MM.1S (cell line): ENCODE data around the gene TTC16.

ENCODE experiments used
- DNase-seq: peaks from one replicate; pipeline ENCODE4 v3.0.0-alpha.2; 2015
- H2AFZ ChIP-seq: fragments of 300-600 bp; sonication (generic); 2 replicates; pipeline ENCODE4 v1.6.0; 2016; ENCODE audit warnings: antibody characterized with exemption, low read length
- H3F3A ChIP-seq: fragments of 300-600 bp; sonication (generic); 2 replicates; pipeline ENCODE4 v1.6.1; 2016; ENCODE audit warnings: mild to moderate bottlenecking, antibody characterized with exemption, low read length, moderate library complexity, mixed read lengths; ENCODE audit not compliant: insufficient read depth
- H3K27ac ChIP-seq: fragments of 300-600 bp; sonication (generic); 2 replicates; pipeline ENCODE4 v1.5.1; 2016; ENCODE audit warnings: mild to moderate bottlenecking, low read length
- H3K27me3 ChIP-seq: fragments of 300-600 bp; sonication (generic); replicated peaks from 2 replicates; pipeline ENCODE4 v1.6.0; 2016; ENCODE audit warnings: low read length; ENCODE audit not compliant: insufficient read depth
- H3K36me3 ChIP-seq: fragments of 300-600 bp; sonication (generic); replicated peaks from 2 replicates; pipeline ENCODE4 v1.6.1; 2016; ENCODE audit warnings: mild to moderate bottlenecking, low read length, mixed read lengths; ENCODE audit not compliant: insufficient read depth
- H3K4me1 ChIP-seq: fragments of 300-600 bp; sonication (generic); 2 replicates; pipeline ENCODE4 v1.6.1; 2016; ENCODE audit warnings: low read length, mixed read lengths
- H3K4me2 ChIP-seq: fragments of 300-600 bp; sonication (generic); 2 replicates; pipeline ENCODE4 v1.6.0; 2016; ENCODE audit warnings: low read depth, low read length
- H3K4me3 ChIP-seq: fragments of 300-600 bp; sonication (generic); 2 replicates; pipeline ENCODE4 v1.5.1; 2016; ENCODE audit warnings: low read length, mixed read lengths
- H3K79me2 ChIP-seq: fragments of 300-600 bp; sonication (generic); 2 replicates; pipeline ENCODE4 v1.6.1; 2016; ENCODE audit warnings: mixed run types, low read length, mixed read lengths
- H3K9ac ChIP-seq: fragments of 300-600 bp; sonication (generic); 2 replicates; pipeline ENCODE4 v1.6.1; 2016; ENCODE audit warnings: low read length, mixed read lengths
- H3K9me2 ChIP-seq: fragments of 300-600 bp; sonication (generic); replicated peaks from 2 replicates; pipeline ENCODE4 v1.6.1; 2016; ENCODE audit warnings: mild to moderate bottlenecking, low read length, mixed read lengths; ENCODE audit not compliant: insufficient read depth
- H3K9me3 ChIP-seq: fragments of 300-600 bp; sonication (generic); replicated peaks from 2 replicates; pipeline ENCODE4 v1.6.1; 2016; ENCODE audit warnings: mild to moderate bottlenecking, low read length, mixed read lengths; ENCODE audit not compliant: insufficient read depth
- H4K20me1 ChIP-seq: fragments of 300-600 bp; sonication (generic); 2 replicates; pipeline ENCODE4 v1.6.1; 2016; ENCODE audit warnings: mild to moderate bottlenecking, low read length, moderate library complexity, mixed read lengths; ENCODE audit not compliant: insufficient read depth
- CTCF ChIP-seq: fragments of 300-600 bp; sonication (generic); IDR thresholded peaks from 2 replicates; pipeline ENCODE4 v1.5.1; 2016; ENCODE audit warnings: antibody characterized with exemption, low read length, mixed read lengths
- EZH2 ChIP-seq: fragments of 300-600 bp; sonication (generic); optimal IDR thresholded peaks from 2 replicates; pipeline ENCODE3; 2017; ENCODE audit warnings: low read depth, mild to moderate bottlenecking, antibody characterized with exemption, low read length, mixed read lengths
- EZH2phosphoT487 ChIP-seq: fragments of 300-600 bp; sonication (generic); IDR thresholded peaks from 2 replicates; pipeline ENCODE4 v1.6.1; 2018; ENCODE audit warnings: antibody characterized with exemption, low read length

TTC16 gene

GRCh38 chr9:127706836-127707241 is 9.0 kb upstream of the TTC16 start, which contains the start of gene CFAP157:
CFAP157 (plus strand) TSS chr9:127706988; CDS start chr9:127707032, 44 bp downstream.
- H4K20me1 ChIP-seq = no peaks in the 10 kb centered on the region
- H3F3A ChIP-seq = no peaks in the 10 kb centered on the region
- H3K36me3 ChIP-seq = no peaks in the 10 kb centered on the region
- H3K4me1 ChIP-seq = no peaks in the 10 kb centered on the region
- no peak for TF ChIP-seq EZH2
- TF ChIP-seq CTCF = no peak
- no peak for TF ChIP-seq EZH2phosphoT487
- H3K27me3 ChIP-seq = no peaks in the 10 kb centered on the region
- no peak for DNase-seq
- no peaks in the 10 kb centered on the region for H3K9me3 ChIP-seq
- no peak within 1 kb of the TSS for H3K4me3 ChIP-seq
- H3K9me2 ChIP-seq = no peaks in the 10 kb centered on the region
- H3K9ac ChIP-seq = no peak within 1 kb of the TSS
- H3K79me2 ChIP-seq = no peaks in the 10 kb centered on the region
- no peak within 1 kb of the TSS for H3K4me2 ChIP-seq
- H2AFZ ChIP-seq = no peak within 1 kb of the TSS
- H3K27ac ChIP-seq = no peak within 1 kb of the TSS

GRCh38 chr9:127707766-127708165 is 8.1 kb upstream of the TTC16 start:
- Histone ChIP-seq H3K36me3 (no peaks in the 10 kb centered on the region), H3K79me2 (no peaks in the 10 kb centered on the region), H3K9me3 (no peaks in the 10 kb centered on the region), H3K27ac (no peak overlapping the region), H3K4me3 (no peak overlapping the region), H3F3A (no peaks in the 10 kb centered on the region), H3K9ac (no peak overlapping the region), H2AFZ (no peak overlapping the region), H4K20me1 (no peaks in the 10 kb centered on the region), H3K9me2 (no peaks in the 10 kb centered on the region), H3K27me3 (no peaks in the 10 kb centered on the region), H3K4me2 (no peak overlapping the region), H3K4me1 (no peaks in the 10 kb centered on the region)
- TF ChIP-seq EZH2phosphoT487 = no peak
- no peak for TF ChIP-seq EZH2
- peak; percentile 25; the same call in 1 of the 2 replicates for TF ChIP-seq CTCF
- DNase-seq = peak; percentile 12

GRCh38 chr9:127708952-127709587 is 6.8 kb upstream of the TTC16 start:
- Histone ChIP-seq H4K20me1 (no peaks in the 10 kb centered on the region), H3K4me3 (no peak overlapping the region), H3K4me1 (no peaks in the 10 kb centered on the region), H3K9ac (no peak overlapping the region), H3K36me3 (no peaks in the 10 kb centered on the region), H3F3A (no peaks in the 10 kb centered on the region), H3K9me2 (no peaks in the 10 kb centered on the region), H2AFZ (no peak overlapping the region), H3K9me3 (no peaks in the 10 kb centered on the region), H3K27ac (no peak overlapping the region), H3K4me2 (no peak overlapping the region), H3K79me2 (no peaks in the 10 kb centered on the region), H3K27me3 (no peaks in the 10 kb centered on the region)
- DNase-seq = no peak
- TF ChIP-seq EZH2 = no peak
- no peak for TF ChIP-seq EZH2phosphoT487
- no peak for TF ChIP-seq CTCF
